Breast epithelium (tissue), 4 donors: ENCODE data around the gene SLC12A4. TPM values are rescaled to one million over a fixed set of nuclear protein-coding genes. Genes with fewer than 3 reads are reported as not detected.

Source experiments
- DNase-seq, 2 donors: peaks; one replicate each; pipeline ENCODE4 v3.0.0-alpha.2; 2019; ENCODE audit warnings: low spot score in 2 of 2
- H3K27ac ChIP-seq, 2 donors: fragments of 200-600 bp; sonication (generic) in 1 of 2; one replicate each; pipeline ENCODE4 v1.5.1; 2016 to 2019; ENCODE audit warnings: mild to moderate bottlenecking in 1 of 2
- H3K27me3 ChIP-seq, 2 donors: fragments of 200-600 bp; sonication (generic) in 1 of 2; one replicate each; pipeline versions ENCODE4 v1.5.1 to v1.6.0; 2017 to 2019; ENCODE audit warnings: control low read depth in 1 of 2, mild to moderate bottlenecking in 1 of 2
- H3K36me3 ChIP-seq: fragments of 200-600 bp; one replicate; pipeline ENCODE4 v1.5.1; 2019
- H3K4me1 ChIP-seq, 2 donors: fragments of 200-600 bp; sonication (generic); one replicate each; pipeline ENCODE4 v1.5.1; 2016 to 2019; ENCODE audit warnings: control low read depth in 1 of 2
- H3K4me3 ChIP-seq, 3 donors: fragments of 200-600 bp; sonication (generic); 1 replicate in 2 of 3; 2 replicates in 1 of 3; pipeline ENCODE4 v1.5.1; 2016 to 2019; ENCODE audit warnings: mild to moderate bottlenecking in 3 of 3, moderate library complexity in 2 of 3
- H3K9me3 ChIP-seq, 2 donors: fragments of 200-600 bp; sonication (generic) in 1 of 2; one replicate each; pipeline ENCODE4 v1.5.1; 2016 to 2019; ENCODE audit warnings: control low read depth in 1 of 2
- POLR2A ChIP-seq: fragments of 450-650 bp; IDR thresholded peaks from one replicate; pipeline ENCODE4 v1.6.1; 2016; ENCODE audit warnings: antibody characterized with exemption, mild to moderate bottlenecking, moderate library complexity
- POLR2AphosphoS5 ChIP-seq, 3 donors: sonication (generic); formaldehyde crosslinking; IDR thresholded peaks; one replicate each; pipeline ENCODE4 v1.6.1; 2017; ENCODE audit warnings: antibody characterized with exemption in 3 of 3
- intact Hi-C: fragments of 100-400 bp; cut with DNase I; formaldehyde crosslinking; loops from one replicate; pipeline ENCODE4 v1.15.1; 2023; ENCODE audit warnings: low total_unique reads
- total RNA-seq, 3 donors: library from RNA; depleted of rRNA; stranded (reverse); fragments of >200 nt; gene quantifications; one replicate each; pipeline ENCODE4 v1.1.0, GENCODE V29; 2016
- TF ChIP-seq, protein P1 (sequence below), 3 donors: fragments of 450-650 bp; IDR thresholded peaks; one replicate each; pipeline ENCODE4 v1.5.1; 2016 to 2017; ENCODE audit warnings: antibody characterized with exemption in 3 of 3, mild to moderate bottlenecking in 3 of 3, moderate library complexity in 3 of 3

SLC12A4 gene
- total RNA-seq, 3 donors from 2014 or later, result 32.1 to 64.9 (median 53.6) TPM

DNA sequence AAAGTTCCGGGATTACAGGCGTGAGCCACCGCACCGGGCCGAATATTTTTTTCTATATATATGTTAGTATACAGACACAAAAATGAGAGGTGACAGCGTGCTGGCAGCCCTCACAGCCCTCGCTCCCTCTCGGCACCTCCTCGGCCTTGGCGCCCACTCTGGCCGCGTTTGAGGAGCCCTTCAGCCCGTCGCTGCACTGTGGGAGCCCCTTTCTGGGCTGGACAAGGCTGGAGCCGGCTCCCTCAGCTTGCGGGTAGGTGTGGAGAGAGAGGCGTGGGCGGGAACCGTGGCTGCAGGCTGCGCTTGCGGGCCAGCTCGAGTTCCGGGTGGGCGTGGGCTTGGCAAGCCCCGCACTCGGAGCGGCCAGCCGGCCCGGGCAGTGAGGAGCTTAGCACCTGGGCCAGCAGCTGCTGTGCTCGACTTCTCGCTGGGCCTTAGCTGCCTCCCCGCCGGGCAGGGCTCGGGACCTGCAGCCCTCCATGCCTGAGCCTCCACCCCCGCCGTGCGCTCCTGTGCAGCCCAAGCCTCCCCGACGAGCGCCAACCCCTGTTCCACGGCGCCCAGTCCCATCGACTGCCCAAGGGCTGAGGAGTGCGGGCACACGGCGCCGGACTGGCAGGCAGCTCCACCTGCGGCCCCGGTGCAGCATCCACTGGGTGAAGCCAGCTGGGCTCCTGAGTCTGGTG lies 13.7 kb upstream of the SLC12A4 start:
- Histone ChIP-seq H3K9me3 (no peaks in the 10 kb centered on the region), H3K27me3 (no peaks in the 10 kb centered on the region), H3K36me3 (no peaks in the 10 kb centered on the region), H3K4me3 (peak overlapping the region in 1 of 3 donors; percentile 41), H3K4me1 (no peaks in the 10 kb centered on the region), H3K27ac (no peak overlapping the region)
- no peak for DNase-seq
- intact Hi-C loops, result no loop called here
- TF ChIP-seq, protein P1, sequence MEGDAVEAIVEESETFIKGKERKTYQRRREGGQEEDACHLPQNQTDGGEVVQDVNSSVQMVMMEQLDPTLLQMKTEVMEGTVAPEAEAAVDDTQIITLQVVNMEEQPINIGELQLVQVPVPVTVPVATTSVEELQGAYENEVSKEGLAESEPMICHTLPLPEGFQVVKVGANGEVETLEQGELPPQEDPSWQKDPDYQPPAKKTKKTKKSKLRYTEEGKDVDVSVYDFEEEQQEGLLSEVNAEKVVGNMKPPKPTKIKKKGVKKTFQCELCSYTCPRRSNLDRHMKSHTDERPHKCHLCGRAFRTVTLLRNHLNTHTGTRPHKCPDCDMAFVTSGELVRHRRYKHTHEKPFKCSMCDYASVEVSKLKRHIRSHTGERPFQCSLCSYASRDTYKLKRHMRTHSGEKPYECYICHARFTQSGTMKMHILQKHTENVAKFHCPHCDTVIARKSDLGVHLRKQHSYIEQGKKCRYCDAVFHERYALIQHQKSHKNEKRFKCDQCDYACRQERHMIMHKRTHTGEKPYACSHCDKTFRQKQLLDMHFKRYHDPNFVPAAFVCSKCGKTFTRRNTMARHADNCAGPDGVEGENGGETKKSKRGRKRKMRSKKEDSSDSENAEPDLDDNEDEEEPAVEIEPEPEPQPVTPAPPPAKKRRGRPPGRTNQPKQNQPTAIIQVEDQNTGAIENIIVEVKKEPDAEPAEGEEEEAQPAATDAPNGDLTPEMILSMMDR (IDR thresholded peaks at IDR 0.05), result no peak
- no peak for TF ChIP-seq POLR2AphosphoS5 (IDR thresholded peaks at IDR 0.05)
- TF ChIP-seq POLR2A, result no peak

DNA sequence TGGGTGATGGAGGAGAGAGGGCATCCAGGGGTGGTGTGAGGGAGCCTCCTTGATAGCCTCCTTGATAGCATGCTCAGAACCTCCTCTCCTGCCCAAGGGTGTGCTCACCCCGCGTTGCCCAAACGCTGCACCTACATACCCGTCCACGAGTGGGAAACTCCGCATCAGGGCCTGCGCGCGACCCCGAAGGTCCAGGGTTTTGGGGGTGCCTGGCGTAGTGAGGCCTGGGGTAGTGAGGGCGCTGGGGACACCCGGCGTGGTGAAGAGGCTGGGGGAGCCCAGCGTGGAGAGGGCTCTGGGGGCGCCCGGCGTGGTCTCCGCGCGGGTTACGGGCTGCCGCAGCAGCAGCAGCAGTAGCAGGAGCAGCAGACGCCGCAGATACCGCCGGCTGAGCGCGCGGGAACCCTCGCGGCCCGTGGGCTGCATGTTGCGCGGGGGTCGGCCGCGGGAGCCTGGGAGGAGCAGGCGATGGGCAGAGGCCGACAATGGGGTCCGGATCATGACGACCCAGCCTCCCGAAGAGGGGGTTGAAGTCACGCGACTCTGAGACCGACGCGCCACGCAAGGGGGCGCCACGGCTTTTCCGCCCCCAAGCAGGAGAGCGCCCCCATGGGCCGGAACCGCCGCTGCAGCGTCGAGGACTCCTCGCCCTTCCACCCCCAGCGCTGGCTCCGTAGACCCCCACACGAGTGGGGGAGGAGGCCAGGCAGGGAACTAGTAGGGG lies 11.7 kb upstream of the SLC12A4 start, which contains the start of gene DPEP3:
Gene DPEP3 (minus strand): TSS at position 545 of the 724 bp plus-strand sequence. CDS start 119 bp downstream, at position 426.
- TF ChIP-seq POLR2A (no peak), POLR2AphosphoS5 (IDR thresholded peaks at IDR 0.05) (no peak)
- TF ChIP-seq, protein P1 (IDR thresholded peaks at IDR 0.05), result no peak

DNA sequence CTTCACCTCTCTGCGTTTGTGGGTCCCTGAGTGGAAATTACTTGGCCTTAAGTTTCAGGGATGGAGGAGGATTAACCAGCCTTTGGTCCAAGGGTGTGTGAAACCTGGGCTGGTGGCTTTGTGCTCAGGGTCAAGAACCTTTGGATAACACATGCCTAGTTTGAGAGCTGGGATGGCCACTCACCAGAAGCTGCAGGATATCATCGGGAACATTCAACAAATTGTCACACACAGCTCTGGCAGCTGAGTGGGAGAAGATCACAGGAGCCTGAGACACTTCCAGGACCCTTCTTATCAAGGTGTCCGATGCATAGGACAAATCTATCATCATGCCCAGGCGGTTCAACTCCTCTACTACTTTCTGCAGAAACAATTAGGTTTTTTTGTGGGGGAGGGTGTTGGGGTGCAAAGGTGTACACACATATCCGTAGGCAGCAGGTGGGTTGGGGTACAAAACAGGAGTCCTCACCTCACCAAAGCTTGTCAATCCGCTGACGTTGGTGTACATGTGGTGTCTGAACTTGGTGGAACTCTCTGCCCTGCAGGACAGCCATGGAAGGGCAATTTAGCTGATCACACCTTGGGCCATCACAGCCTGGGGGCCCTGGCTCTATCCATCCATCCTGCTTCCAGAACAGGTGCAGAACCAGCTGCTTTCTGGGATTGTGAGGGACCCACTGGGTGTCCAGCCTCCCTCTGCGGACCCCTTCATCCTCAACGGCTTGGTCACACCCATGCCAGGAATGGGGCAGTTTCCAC lies 9.2 kb upstream of the SLC12A4 start:
- intact Hi-C loops, result loop anchor here (5.0 kb wide), 1 partner anchor 60 kb away; no protein-coding TSS in a partner anchor
- H3K9me3 ChIP-seq, result no peaks in the 10 kb centered on the region
- no peaks in the 10 kb centered on the region for H3K27me3 ChIP-seq
- DNase-seq, result no peak
- no peaks in the 10 kb centered on the region for H3K4me1 ChIP-seq
- no peak for TF ChIP-seq POLR2AphosphoS5 (IDR thresholded peaks at IDR 0.05)
- no peak for TF ChIP-seq POLR2A
- TF ChIP-seq, protein P1 (IDR thresholded peaks at IDR 0.05), result no peak
- H3K4me3 ChIP-seq, result no peak overlapping the region
- H3K36me3 ChIP-seq, result no peaks in the 10 kb centered on the region
- no peak overlapping the region for H3K27ac ChIP-seq

More for the DNA sequence above, 11.7 kb upstream of the SLC12A4 start, which contains the start of gene DPEP3:
- intact Hi-C loops, result loop anchor here (5.0 kb wide), 1 partner anchor 57 kb away; no protein-coding TSS in a partner anchor
- H3K4me3 ChIP-seq, result no peak within 1 kb of the TSS
- H3K9me3 ChIP-seq, result no peaks in the 10 kb centered on the region
- H3K4me1 ChIP-seq, result no peaks in the 10 kb centered on the region
- no peak for DNase-seq
- H3K36me3 ChIP-seq, result no peaks in the 10 kb centered on the region
- H3K27ac ChIP-seq, result no peak within 1 kb of the TSS
- H3K27me3 ChIP-seq, result no peaks in the 10 kb centered on the region

DNA sequence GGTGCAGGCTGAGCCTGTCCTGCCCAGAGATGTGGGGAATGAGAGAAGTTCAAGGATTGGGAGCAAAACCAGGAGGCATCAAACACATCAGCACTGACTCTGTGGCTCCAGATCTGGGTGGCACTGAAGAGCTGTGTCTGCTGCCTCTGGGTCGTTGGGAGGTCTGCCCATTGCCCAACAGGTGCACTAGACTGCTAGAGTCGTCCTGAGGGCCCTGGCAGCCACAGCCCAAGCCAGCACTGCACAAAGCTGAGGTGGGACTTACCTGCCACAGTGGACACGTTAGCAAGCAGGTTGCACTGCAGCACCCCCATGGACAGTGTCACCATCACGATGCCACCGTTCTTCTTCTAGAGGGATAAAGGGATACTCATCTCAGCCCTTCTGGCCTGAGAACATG lies 8.6 kb upstream of the SLC12A4 start:
- H3K4me3 ChIP-seq, result no peak overlapping the region
- TF ChIP-seq, protein P1 (IDR thresholded peaks at IDR 0.05), result no peak
- TF ChIP-seq POLR2AphosphoS5 (IDR thresholded peaks at IDR 0.05), result no peak
- TF ChIP-seq POLR2A, result no peak

More for the DNA sequence above, 8.6 kb upstream of the SLC12A4 start:
- no peaks in the 10 kb centered on the region for H3K4me1 ChIP-seq
- H3K27ac ChIP-seq, result no peak overlapping the region
- H3K27me3 ChIP-seq, result no peaks in the 10 kb centered on the region
- no peaks in the 10 kb centered on the region for H3K36me3 ChIP-seq
- intact Hi-C loops, result loop anchor here (5.0 kb wide), 1 partner anchor 60 kb away; no protein-coding TSS in a partner anchor
- DNase-seq, result no peak
- H3K9me3 ChIP-seq, result no peaks in the 10 kb centered on the region
